ENCODE data around the gene BPI.

Gene BPI

GRCh38 chr20:38298768-38299288, 5.1 kb upstream of the BPI start:
- no peak overlapping the region for H2AFZ ChIP-seq (ENCODE audit: low read length)

GRCh38 chr20:38299963-38300362, 4.0 kb upstream of the BPI start:
- H3K9me2 ChIP-seq (ENCODE audit: low read depth, low read length) = no peaks in the 10 kb centered on the region
- no peaks in the 10 kb centered on the region for H3K27me3 ChIP-seq (ENCODE audit: insufficient read depth, low read length)
- H3K9me3 ChIP-seq (ENCODE audit: low read length) = no peaks in the 10 kb centered on the region
- H2AFZ ChIP-seq (ENCODE audit: low read length) = no peak overlapping the region
- no peaks in the 10 kb centered on the region for H4K20me1 ChIP-seq (ENCODE audit: insufficient read depth, low read length)
- no peaks in the 10 kb centered on the region for H3F3A ChIP-seq (ENCODE audit: insufficient read depth, low read length)
- H3K4me1 ChIP-seq (ENCODE audit: insufficient read depth, low read length, severe bottlenecking) = no peaks in the 10 kb centered on the region
- no peak overlapping the region for H3K9ac ChIP-seq (ENCODE audit: low read length)
- no peak overlapping the region for H3K27ac ChIP-seq (ENCODE audit: low read depth, low read length, poor library complexity, severe bottlenecking)
- H3K4me2 ChIP-seq (ENCODE audit: low read length) = no peak overlapping the region
- H3K4me3 ChIP-seq (ENCODE audit: low read depth, low read length, poor library complexity, severe bottlenecking) = no peak overlapping the region
- H3K36me3 ChIP-seq (ENCODE audit: insufficient read depth, low read length) = no peaks in the 10 kb centered on the region
- H3K79me2 ChIP-seq (ENCODE audit: insufficient read depth, low read length) = no peaks in the 10 kb centered on the region
- TF ChIP-seq CTCF (IDR thresholded peaks at IDR 0.05; ENCODE audit: low read length) (no peak), EZH2 (IDR thresholded peaks at IDR 0.05; ENCODE audit: borderline replicate concordance, low read length) (no peak)

More at GRCh38 chr20:38298768-38299288, 5.1 kb upstream of the BPI start:
- Histone ChIP-seq H3K9me2 (ENCODE audit: low read depth, low read length) (no peaks in the 10 kb centered on the region), H3K36me3 (ENCODE audit: insufficient read depth, low read length) (no peaks in the 10 kb centered on the region), H3F3A (ENCODE audit: insufficient read depth, low read length) (no peaks in the 10 kb centered on the region), H4K20me1 (ENCODE audit: insufficient read depth, low read length) (no peaks in the 10 kb centered on the region), H3K27me3 (ENCODE audit: insufficient read depth, low read length) (no peaks in the 10 kb centered on the region), H3K79me2 (ENCODE audit: insufficient read depth, low read length) (no peaks in the 10 kb centered on the region), H3K9me3 (ENCODE audit: low read length) (no peaks in the 10 kb centered on the region), H3K4me3 (ENCODE audit: low read depth, low read length, poor library complexity, severe bottlenecking) (no peak overlapping the region), H3K4me1 (ENCODE audit: insufficient read depth, low read length, severe bottlenecking) (no peaks in the 10 kb centered on the region), H3K4me2 (ENCODE audit: low read length) (no peak overlapping the region), H3K9ac (ENCODE audit: low read length) (no peak overlapping the region), H3K27ac (ENCODE audit: low read depth, low read length, poor library complexity, severe bottlenecking) (no peak overlapping the region)
- no peak for TF ChIP-seq CTCF (IDR thresholded peaks at IDR 0.05; ENCODE audit: low read length)
- no peak for TF ChIP-seq EZH2 (IDR thresholded peaks at IDR 0.05; ENCODE audit: borderline replicate concordance, low read length)

- H3K36me3 ChIP-seq (ENCODE audit: insufficient read depth, low read length) = no peaks in the 10 kb centered on the region
- no peaks in the 10 kb centered on the region for H4K20me1 ChIP-seq (ENCODE audit: insufficient read depth, low read length)
- H3K4me1 ChIP-seq (ENCODE audit: insufficient read depth, low read length, severe bottlenecking) = no peaks in the 10 kb centered on the region
- no peaks in the 10 kb centered on the region for H3F3A ChIP-seq (ENCODE audit: insufficient read depth, low read length)
- no peak overlapping the region for H3K9ac ChIP-seq (ENCODE audit: low read length)
- H3K4me3 ChIP-seq (ENCODE audit: low read depth, low read length, poor library complexity, severe bottlenecking) = no peak overlapping the region
- H3K9me3 ChIP-seq (ENCODE audit: low read length) = no peaks in the 10 kb centered on the region
- no peak overlapping the region for H3K4me2 ChIP-seq (ENCODE audit: low read length)
- H3K9me2 ChIP-seq (ENCODE audit: low read depth, low read length) = no peaks in the 10 kb centered on the region
- TF ChIP-seq CTCF (IDR thresholded peaks at IDR 0.05; ENCODE audit: low read length) (no peak), EZH2 (IDR thresholded peaks at IDR 0.05; ENCODE audit: borderline replicate concordance, low read length) (no peak)
- no peaks in the 10 kb centered on the region for H3K27me3 ChIP-seq (ENCODE audit: insufficient read depth, low read length)
- H3K27ac ChIP-seq (ENCODE audit: low read depth, low read length, poor library complexity, severe bottlenecking) = no peak overlapping the region
- no peak overlapping the region for H2AFZ ChIP-seq (ENCODE audit: low read length)
- H3K79me2 ChIP-seq (ENCODE audit: insufficient read depth, low read length) = no peaks in the 10 kb centered on the region
Measured at GRCh38 chr20:38300438-38300837, 3.5 kb upstream of the BPI start.
